ENCODE data around the gene KIAA0513.

KIAA0513 gene

GRCh38 chr16:85107083-85107482, 79.5 kb downstream of the KIAA0513 start:
- DNase-seq, result no peak
- no peak for TF ChIP-seq CTCF (IDR thresholded peaks at IDR 0.05; ENCODE audit: low read depth, low read length)
- Histone ChIP-seq H3K9me3 (ENCODE audit: severe bottlenecking) (no peaks in the 10 kb centered on the region), H3K27me3 (ENCODE audit: insufficient read depth, low read depth, severe bottlenecking) (no peaks in the 10 kb centered on the region), H3K36me3 (no peaks in the 10 kb centered on the region), H3K27ac (no peak overlapping the region), H3K4me3 (ENCODE audit: low read depth, low read length) (no peak overlapping the region)

GRCh38 chr16:85107532-85107931, 79.9 kb downstream of the KIAA0513 start:
- no peaks in the 10 kb centered on the region for H3K36me3 ChIP-seq
- H3K27ac ChIP-seq, result no peak overlapping the region
- TF ChIP-seq CTCF (IDR thresholded peaks at IDR 0.05; ENCODE audit: low read depth, low read length), result no peak
- H3K4me3 ChIP-seq (ENCODE audit: low read depth, low read length), result no peak overlapping the region
- H3K27me3 ChIP-seq (ENCODE audit: insufficient read depth, low read depth, severe bottlenecking), result no peaks in the 10 kb centered on the region
- H3K9me3 ChIP-seq (ENCODE audit: severe bottlenecking), result no peaks in the 10 kb centered on the region
- DNase-seq, result no peak

GRCh38 chr16:85110105-85110504, 82.5 kb downstream of the KIAA0513 start:
- Histone ChIP-seq H3K27me3 (ENCODE audit: insufficient read depth, low read depth, severe bottlenecking) (no peaks in the 10 kb centered on the region), H3K27ac (no peak overlapping the region), H3K4me3 (ENCODE audit: low read depth, low read length) (no peak overlapping the region), H3K36me3 (no peaks in the 10 kb centered on the region), H3K9me3 (ENCODE audit: severe bottlenecking) (no peaks in the 10 kb centered on the region)
- no peak for DNase-seq
- no peak for TF ChIP-seq CTCF (IDR thresholded peaks at IDR 0.05; ENCODE audit: low read depth, low read length)

- H3K27me3 ChIP-seq (ENCODE audit: insufficient read depth, low read depth, severe bottlenecking), result no peaks in the 10 kb centered on the region
- TF ChIP-seq CTCF (IDR thresholded peaks at IDR 0.05; ENCODE audit: low read depth, low read length), result no peak
- no peak overlapping the region for H3K27ac ChIP-seq
- H3K36me3 ChIP-seq, result no peaks in the 10 kb centered on the region
- no peak for DNase-seq
- H3K9me3 ChIP-seq (ENCODE audit: severe bottlenecking), result no peaks in the 10 kb centered on the region
- no peak overlapping the region for H3K4me3 ChIP-seq (ENCODE audit: low read depth, low read length)
Measured at GRCh38 chr16:85111184-85111583, 83.6 kb downstream of the KIAA0513 start.

- no peaks in the 10 kb centered on the region for H3K27me3 ChIP-seq (ENCODE audit: insufficient read depth, low read depth, severe bottlenecking)
- H3K9me3 ChIP-seq (ENCODE audit: severe bottlenecking), result no peaks in the 10 kb centered on the region
- TF ChIP-seq CTCF (IDR thresholded peaks at IDR 0.05; ENCODE audit: low read depth, low read length), result no peak
- no peak for DNase-seq
- H3K36me3 ChIP-seq, result no peaks in the 10 kb centered on the region
- no peak within 1 kb of the TSS for H3K27ac ChIP-seq
- H3K4me3 ChIP-seq (ENCODE audit: low read depth, low read length), result no peak within 1 kb of the TSS
Measured at GRCh38 chr16:85112364-85112763, 84.8 kb downstream of the KIAA0513 start, which contains the start of gene CIBAR2. TSS of gene CIBAR2 (minus strand) at chr16:85112472. CDS start at chr16:85112352, 120 bp downstream.

GRCh38 chr16:85113168-85113733, 85.7 kb downstream of the KIAA0513 start:
- DNase-seq, result no peak
- H3K9me3 ChIP-seq (ENCODE audit: severe bottlenecking), result no peaks in the 10 kb centered on the region
- no peaks in the 10 kb centered on the region for H3K27me3 ChIP-seq (ENCODE audit: insufficient read depth, low read depth, severe bottlenecking)
- no peak for TF ChIP-seq CTCF (IDR thresholded peaks at IDR 0.05; ENCODE audit: low read depth, low read length)
- no peaks in the 10 kb centered on the region for H3K36me3 ChIP-seq
- no peak overlapping the region for H3K4me3 ChIP-seq (ENCODE audit: low read depth, low read length)
- no peak overlapping the region for H3K27ac ChIP-seq

Measured in WERI-Rb-1 (cell line).